IMR-90 (cell line): ENCODE results near the gene IVNS1ABP. TPM values are rescaled to one million over a fixed set of nuclear protein-coding genes. Genes with fewer than 3 reads are reported as not detected.

ENCODE experiments used
- ATAC-seq: fragments of 200-7000 bp; cut with Tn5 transposase; 2 replicates; pipeline ENCODE4 v1.9.1; 2020; ENCODE audit warnings: low read depth, mild to moderate bottlenecking, moderate library complexity
- BruUV-seq: library from RNA; stranded (reverse); fragments of 400-500 nt; replicated peaks from 2 replicates; lab custom pipeline; 2021; lab: Mats Ljungman, UMichigan
- CTCF ChIA-PET: fragments of 300-600 bp; formaldehyde crosslinking; extraction: SDS; loops from one replicate; lab custom pipeline; 2021; ENCODE audit warnings: antibody characterized with exemption; lab: Yijun Ruan, JAX
- POLR2A ChIA-PET: fragments of 300-600 bp; sonication (Branson Sonifier 250); formaldehyde crosslinking; loops from one replicate; lab custom pipeline; 2022; ENCODE audit warnings: antibody characterized with exemption; ENCODE audit not compliant: unreplicated experiment; lab: Charles Lee
- DNase-seq: peaks from one replicate; pipeline ENCODE4 v3.0.0; 2013
- H2AFZ ChIP-seq: replicated peaks from 2 replicates; pipeline ENCODE3; 2013; ENCODE audit warnings: low read length, mild to moderate bottlenecking; ENCODE audit not compliant: poor library complexity
- H2AK5ac ChIP-seq: 2 replicates; pipeline ENCODE4 v1.6.1; 2013; ENCODE audit warnings: low read depth, low read length, inconsistent platforms
- H2AK9ac ChIP-seq: replicated peaks from 2 replicates; pipeline ENCODE3; 2013; ENCODE audit warnings: mild to moderate bottlenecking, low read depth, low read length, moderate library complexity; ENCODE audit not compliant: poor library complexity
- H2BK120ac ChIP-seq: 2 replicates; pipeline ENCODE4 v1.6.1; 2013; ENCODE audit warnings: low read depth, low read length, inconsistent platforms
- H2BK15ac ChIP-seq: 3 replicates; pipeline ENCODE4 v1.6.1; 2013; ENCODE audit warnings: low read depth, low read length, inconsistent platforms
- H2BK20ac ChIP-seq: 2 replicates; pipeline ENCODE4 v1.6.1; 2013; ENCODE audit warnings: low read depth, mild to moderate bottlenecking, inconsistent platforms, low read length, moderate library complexity
- H2BK5ac ChIP-seq: 2 replicates; pipeline ENCODE4 v1.6.1; 2013; ENCODE audit warnings: mild to moderate bottlenecking, low read depth, low read length, inconsistent platforms; ENCODE audit not compliant: poor library complexity, severe bottlenecking
- H3K14ac ChIP-seq: replicated peaks from 2 replicates; pipeline ENCODE4 v1.6.1; 2013; ENCODE audit warnings: low read depth, low read length, inconsistent platforms
- H3K18ac ChIP-seq: 2 replicates; pipeline ENCODE4 v1.6.1; 2013; ENCODE audit warnings: low read depth, low read length, control low read depth
- H3K23ac ChIP-seq: 2 replicates; pipeline ENCODE4 v1.6.1; 2013; ENCODE audit warnings: low read depth, low read length, inconsistent platforms
- H3K27ac ChIP-seq: 2 replicates; pipeline ENCODE4 v1.5.1; 2013; ENCODE audit warnings: mild to moderate bottlenecking, control low read depth, low read length; ENCODE audit not compliant: insufficient read depth
- H3K27me3 ChIP-seq: 2 replicates; pipeline ENCODE4 v1.6.1; 2013; ENCODE audit warnings: low read length; ENCODE audit not compliant: control insufficient read depth, insufficient read depth
- H3K36me3 ChIP-seq: 2 replicates; pipeline ENCODE4 v1.6.1; 2013; ENCODE audit warnings: low read length, mixed read lengths; ENCODE audit not compliant: control insufficient read depth, insufficient read depth
- H3K4ac ChIP-seq: 2 replicates; pipeline ENCODE4 v1.6.1; 2013; ENCODE audit warnings: low read depth, low read length, inconsistent platforms
- H3K4me1 ChIP-seq: 2 replicates; pipeline ENCODE4 v1.6.1; 2013; ENCODE audit warnings: low read length, mixed read lengths; ENCODE audit not compliant: control insufficient read depth, insufficient read depth
- H3K4me2 ChIP-seq: 2 replicates; pipeline ENCODE4 v1.6.1; 2013; ENCODE audit warnings: low read depth, mild to moderate bottlenecking, control low read depth, low read length, moderate library complexity
- H3K4me3 ChIP-seq: 2 replicates; pipeline ENCODE4 v1.5.1; 2013; ENCODE audit warnings: low read depth, mild to moderate bottlenecking, control low read depth, low read length, moderate library complexity; ENCODE audit not compliant: insufficient read depth
- H3K56ac ChIP-seq: 2 replicates; pipeline ENCODE4 v1.6.1; 2013; ENCODE audit warnings: low read length, inconsistent platforms; ENCODE audit not compliant: insufficient read depth; ENCODE audit errors: extremely low read depth
- H3K79me1 ChIP-seq, 2 experiments: 2 replicates each; pipeline ENCODE4 v1.6.1; 2013; ENCODE audit warnings: low read length in 2 of 2, inconsistent platforms in 1 of 2, low read depth in 1 of 2
- H3K9ac ChIP-seq: 2 replicates; pipeline ENCODE4 v1.6.1; 2013; ENCODE audit warnings: low read depth, low read length, control low read depth
- H3K9me1 ChIP-seq: 2 replicates; pipeline ENCODE4 v1.6.1; 2013; ENCODE audit warnings: low read length, inconsistent platforms; ENCODE audit not compliant: insufficient read depth
- H3K9me3 ChIP-seq: 2 replicates; pipeline ENCODE4 v1.6.1; 2013; ENCODE audit warnings: low read length; ENCODE audit not compliant: control insufficient read depth, insufficient read depth
- H4K20me1 ChIP-seq: 2 replicates; pipeline ENCODE4 v1.6.1; 2013; ENCODE audit warnings: low read length, inconsistent platforms; ENCODE audit not compliant: insufficient read depth
- H4K5ac ChIP-seq: 2 replicates; pipeline ENCODE4 v1.6.1; 2013; ENCODE audit warnings: mild to moderate bottlenecking, low read depth, low read length, control low read depth
- H4K8ac ChIP-seq, 2 experiments: 2 replicates each; pipeline ENCODE4 v1.6.1; 2013; ENCODE audit warnings: low read depth in 2 of 2, low read length in 2 of 2, control low read depth in 1 of 2, inconsistent platforms in 1 of 2
- H4K91ac ChIP-seq: 2 replicates; pipeline ENCODE4 v1.6.1; 2013; ENCODE audit warnings: low read depth, low read length, inconsistent platforms; ENCODE audit not compliant: insufficient read depth
- POLR2A ChIP-seq: IDR thresholded peaks from 2 replicates; pipeline ENCODE4 v1.6.1; 2012; ENCODE audit warnings: mild to moderate bottlenecking, low read depth, low read length
- RFX5 ChIP-seq: IDR thresholded peaks from 2 replicates; pipeline ENCODE4 v1.8.0; 2012; ENCODE audit warnings: low read depth, mild to moderate bottlenecking, low read length, moderate library complexity
- WGBS, 2 experiments: methylation state at CpG; one replicate each; pipeline versions ENCODE4 v1.1.5 to v1.1.7; 2013; ENCODE audit warnings: missing lambda C conversion rate in 2 of 2; ENCODE audit not compliant: insufficient read length in 1 of 2; ENCODE audit errors: extremely low coverage in 2 of 2; 5-methylcytosine and 5-hydroxymethylcytosine counted together
- dilution Hi-C: fragments of 300-500 bp; cut with HindIII; formaldehyde crosslinking; loops from one replicate; pipeline ENCODE4 v1.14.3; 2018; ENCODE audit warnings: low sequenced_read_pairs; ENCODE audit not compliant: unreplicated experiment
- in situ Hi-C: fragments of 300-500 bp; cut with MboI; formaldehyde crosslinking; loops from 3 replicates; pipeline ENCODE4 v1.14.3; 2019; ENCODE audit warnings: low sequenced_read_pairs, inconsistent platforms, mixed read lengths
- intact Hi-C: fragments of 100-400 bp; cut with micrococcal nuclease; formaldehyde crosslinking; loops from 2 replicates; pipeline ENCODE4 v1.10.0; 2022
- polyA plus RNA-seq, 3 experiments: library from polyadenylated mRNA; depleted of rRNA; stranded (reverse); fragments of >200 nt; gene quantifications; 2 replicates each; pipeline ENCODE4 v1.2.3, GENCODE V29; 2012; ENCODE audit warnings: low replicate concordance in 1 of 3
- total RNA-seq: library from RNA; depleted of rRNA; stranded (reverse); fragments of >200 nt; gene quantifications from 2 replicates; pipeline ENCODE4 v1.2.3, GENCODE V29; 2012

Gene IVNS1ABP
- total and polyA plus RNA-seq, 2 of the 4 experiments (the other 2 are of a cell fraction), result 21.8 to 26.7 TPM

GRCh38 chr1:185293967-185294542, 23.0 kb downstream of the IVNS1ABP start:
- Histone ChIP-seq H4K91ac (no peak overlapping the region), H3K14ac (no peak overlapping the region), H2BK5ac (no peak overlapping the region), H3K79me1 (0 out of 4 replicates have a peak, but pooled peaks cover 0 to 4% of the 10 kb centered on the region in 2 experiments), H2AFZ (no peak overlapping the region), H4K5ac (no peak overlapping the region), H3K9me3 (no peaks in the 10 kb centered on the region), H3K4me2 (no peak overlapping the region), H3K36me3 (peaks cover 11% of the 10 kb centered on the region), H2AK5ac (no peak overlapping the region), H3K4me1 (no peaks in the 10 kb centered on the region), H3K56ac (no peak overlapping the region), H3K18ac (no peak overlapping the region), H2BK120ac (no peak overlapping the region), H3K4me3 (no peak overlapping the region), H3K27ac (no peak overlapping the region), H3K23ac (no peak overlapping the region), H4K8ac (no peak overlapping the region), H3K9me1 (no peaks in the 10 kb centered on the region), H2AK9ac (no peak overlapping the region), H2BK15ac (no peak overlapping the region), H3K27me3 (no peaks in the 10 kb centered on the region), H3K9ac (no peak overlapping the region), H3K4ac (no peak overlapping the region), H4K20me1 (no peaks in the 10 kb centered on the region; the same call in 1 of the 2 replicates), H2BK20ac (no peak overlapping the region)
- TF ChIP-seq RFX5 (no peak), POLR2A (0 out of 2 replicates have a peak, but pooled peaks have one; percentile 14)
- intact Hi-C loops, result no loop called here
- ATAC-seq (no peak), DNase-seq (no peak)
- WGBS, 2 experiments, result no CpG with 5 or more reads among the region's 1 CpG
- ChIA-PET POLR2A (no interaction called here), CTCF (no interaction called here)
- in situ Hi-C loops, result no loop called here
- no TSS peak for BruUV-seq
- dilution Hi-C loops, result no loop called here
